HEK293T (cell line): ENCODE results near the gene ODAD4.

ENCODE experiments used
- CTCF ChIA-PET: fragments of 350-600 bp; formaldehyde crosslinking; extraction: SDS; loops from one replicate; lab custom pipeline; 2021; ENCODE audit warnings: antibody characterized with exemption, inconsistent platforms; lab: Yijun Ruan, JAX
- POLR2A ChIA-PET: fragments of 350-600 bp; formaldehyde crosslinking; extraction: SDS; loops from one replicate; lab custom pipeline; 2020; ENCODE audit warnings: antibody characterized with exemption, inconsistent platforms; lab: Yijun Ruan, JAX
- DNase-seq: peaks from one replicate; pipeline ENCODE4 v3.0.0; 2012; ENCODE audit warnings: mixed read lengths; ENCODE audit errors: extremely low spot score
- ARNT ChIP-seq: fragments of 450-650 bp; IDR thresholded peaks from 2 replicates; pipeline ENCODE4 v1.6.1; 2017; ENCODE audit warnings: mild to moderate bottlenecking
- BHLHE40 ChIP-seq: fragments of 450-650 bp; IDR thresholded peaks from 2 replicates; pipeline ENCODE4 v1.6.1; 2016; ENCODE audit warnings: mild to moderate bottlenecking, moderate library complexity, borderline replicate concordance
- CTBP1 ChIP-seq: fragments of 450-650 bp; IDR thresholded peaks from 2 replicates; pipeline ENCODE4 v1.6.1; 2016; ENCODE audit warnings: borderline replicate concordance
- ELF4 ChIP-seq: fragments of 450-650 bp; IDR thresholded peaks from 2 replicates; pipeline ENCODE4 v1.6.1; 2017; ENCODE audit warnings: antibody characterized with exemption
- FOXA1 ChIP-seq: fragments of 450-650 bp; IDR thresholded peaks from 2 replicates; pipeline ENCODE4 v1.6.1; 2016; ENCODE audit warnings: mild to moderate bottlenecking
- FOXK2 ChIP-seq: fragments of 450-650 bp; IDR thresholded peaks from 2 replicates; pipeline ENCODE4 v1.6.1; 2016; ENCODE audit warnings: mild to moderate bottlenecking
- FOXM1 ChIP-seq: fragments of 450-650 bp; IDR thresholded peaks from 2 replicates; pipeline ENCODE4 v1.6.1; 2017; ENCODE audit warnings: mild to moderate bottlenecking, borderline replicate concordance
- HDGF ChIP-seq: fragments of 450-650 bp; IDR thresholded peaks from 2 replicates; pipeline ENCODE4 v1.6.1; 2017; ENCODE audit warnings: antibody characterized with exemption, borderline replicate concordance
- L3MBTL2 ChIP-seq: fragments of 450-650 bp; conservative IDR thresholded peaks from 2 replicates; pipeline ENCODE4 v1.6.1; 2016; ENCODE audit warnings: mild to moderate bottlenecking
- LEF1 ChIP-seq: fragments of 450-650 bp; IDR thresholded peaks from 2 replicates; pipeline ENCODE4 v1.6.1; 2017; ENCODE audit warnings: mild to moderate bottlenecking, borderline replicate concordance
- NFRKB ChIP-seq: fragments of 450-650 bp; IDR thresholded peaks from 2 replicates; pipeline ENCODE4 v1.6.1; 2016; ENCODE audit warnings: mild to moderate bottlenecking, moderate library complexity
- PKNOX1 ChIP-seq: fragments of 450-650 bp; IDR thresholded peaks from 2 replicates; pipeline ENCODE4 v1.6.1; 2016
- SP1 ChIP-seq: fragments of 450-650 bp; IDR thresholded peaks from 2 replicates; pipeline ENCODE4 v1.6.1; 2017
- SUZ12 ChIP-seq: fragments of 450-650 bp; IDR thresholded peaks from 2 replicates; pipeline ENCODE4 v1.6.1; 2016; ENCODE audit warnings: mild to moderate bottlenecking
- TARDBP ChIP-seq: fragments of 450-650 bp; IDR thresholded peaks from 2 replicates; pipeline ENCODE4 v1.6.1; 2016
- ZNF384 ChIP-seq: fragments of 450-650 bp; IDR thresholded peaks from 2 replicates; pipeline ENCODE4 v1.6.1; 2016

Gene ODAD4

GRCh38 chr17:41891135-41892020, 39.0 kb upstream of the ODAD4 start:
- TF ChIP-seq L3MBTL2, result no peak
- no peak for TF ChIP-seq CTBP1
- TF ChIP-seq SUZ12, result no peak
- no peak for TF ChIP-seq FOXA1
- TF ChIP-seq SP1, result no peak
- no peak for TF ChIP-seq NFRKB
- no peak for TF ChIP-seq FOXM1
- no peak for TF ChIP-seq HDGF
- no peak for TF ChIP-seq TARDBP
- TF ChIP-seq BHLHE40, result no peak
- TF ChIP-seq FOXK2, result no peak
- TF ChIP-seq ZNF384, result no peak
- no peak for TF ChIP-seq LEF1
- no peak for TF ChIP-seq ARNT
- TF ChIP-seq ELF4, result no peak
- no peak for TF ChIP-seq PKNOX1
- DNase-seq, result no peak
- ChIA-PET CTCF (no interaction called here), POLR2A (interaction anchor here (0.6 kb wide), 1 partner anchor 27 kb away, joined by 3 read pairs; no protein-coding TSS in a partner anchor)

GRCh38 chr17:41892021-41892376, 38.4 kb upstream of the ODAD4 start:
- DNase-seq, result no peak
- ChIA-PET POLR2A (no interaction called here), CTCF (no interaction called here)
- TF ChIP-seq LEF1 (no peak), ZNF384 (no peak), ARNT (no peak), FOXM1 (no peak), NFRKB (no peak), FOXA1 (no peak), ELF4 (no peak), FOXK2 (no peak), PKNOX1 (no peak), SUZ12 (no peak), BHLHE40 (no peak), SP1 (no peak), L3MBTL2 (no peak), TARDBP (no peak)

- DNase-seq, result no peak
- ChIA-PET CTCF (interaction anchor here (1.3 kb wide), 1 partner anchor 230 kb away, joined by 4 read pairs; no protein-coding TSS in a partner anchor), POLR2A (interaction anchor here (0.8 to 3.5 kb wide), 5 partner anchors 25 to 205 kb away, joined by 3 to 16 read pairs (median 5); partner anchors contain the start of genes ACLY and ODAD4)
- no peak for TF ChIP-seq CTBP1
- TF ChIP-seq PKNOX1, result no peak
- TF ChIP-seq LEF1, result no peak
- TF ChIP-seq FOXA1, result no peak
- no peak for TF ChIP-seq ELF4
- no peak for TF ChIP-seq FOXM1
- TF ChIP-seq HDGF, result no peak
- no peak for TF ChIP-seq TARDBP
- no peak for TF ChIP-seq ARNT
- no peak for TF ChIP-seq L3MBTL2
- TF ChIP-seq BHLHE40, result no peak
- TF ChIP-seq FOXK2, result no peak
- TF ChIP-seq SUZ12, result no peak
- no peak for TF ChIP-seq NFRKB
- no peak for TF ChIP-seq SP1
- TF ChIP-seq ZNF384, result no peak
Observed at GRCh38 chr17:41893384-41893783, 37.0 kb upstream of the ODAD4 start.

- no peak for DNase-seq
- POLR2A ChIA-PET, result interaction anchor here (1.1 to 3.5 kb wide), 4 partner anchors 14 to 229 kb away, joined by 3 to 16 read pairs (median 4); partner anchors contain the start of genes ACLY and FKBP10
- no peak for TF ChIP-seq ELF4
- TF ChIP-seq L3MBTL2, result no peak
- TF ChIP-seq CTBP1, result no peak
- TF ChIP-seq SP1, result no peak
- no peak for TF ChIP-seq TARDBP
- TF ChIP-seq SUZ12, result no peak
- TF ChIP-seq FOXK2, result no peak
- no peak for TF ChIP-seq ARNT
- no peak for TF ChIP-seq FOXA1
- TF ChIP-seq LEF1, result no peak
- TF ChIP-seq NFRKB, result no peak
- TF ChIP-seq PKNOX1, result no peak
- TF ChIP-seq HDGF, result no peak
- no peak for TF ChIP-seq FOXM1
- no peak for TF ChIP-seq ZNF384
- TF ChIP-seq BHLHE40, result no peak
- CTCF ChIA-PET, result interaction anchor here (0.6 kb wide), 2 partner anchors 52 to 159 kb away, joined by 3 to 4 read pairs; no protein-coding TSS in a partner anchor
Observed at GRCh38 chr17:41894791-41895331, 35.6 kb upstream of the ODAD4 start.

- DNase-seq, result no peak
- POLR2A ChIA-PET, result interaction anchor here (0.9 to 3.5 kb wide), 4 partner anchors 13 to 230 kb away, joined by 3 to 16 read pairs (median 3); partner anchors contain the start of genes ACLY and ODAD4
- CTCF ChIA-PET, result interaction anchor here (0.7 kb wide), 1 partner anchor 206 kb away, joined by 3 read pairs; no protein-coding TSS in a partner anchor
- TF ChIP-seq FOXA1, result no peak
- TF ChIP-seq FOXM1, result no peak
- no peak for TF ChIP-seq BHLHE40
- no peak for TF ChIP-seq L3MBTL2
- TF ChIP-seq SUZ12, result no peak
- no peak for TF ChIP-seq HDGF
- TF ChIP-seq TARDBP, result no peak
- no peak for TF ChIP-seq FOXK2
- no peak for TF ChIP-seq PKNOX1
- TF ChIP-seq ZNF384, result no peak
- no peak for TF ChIP-seq ARNT
- TF ChIP-seq NFRKB, result no peak
- TF ChIP-seq CTBP1, result no peak
- no peak for TF ChIP-seq LEF1
- no peak for TF ChIP-seq ELF4
- no peak for TF ChIP-seq SP1
Observed at GRCh38 chr17:41895617-41896016, 34.8 kb upstream of the ODAD4 start.
